ENCODE data around the gene TFDP2.

DNA sequence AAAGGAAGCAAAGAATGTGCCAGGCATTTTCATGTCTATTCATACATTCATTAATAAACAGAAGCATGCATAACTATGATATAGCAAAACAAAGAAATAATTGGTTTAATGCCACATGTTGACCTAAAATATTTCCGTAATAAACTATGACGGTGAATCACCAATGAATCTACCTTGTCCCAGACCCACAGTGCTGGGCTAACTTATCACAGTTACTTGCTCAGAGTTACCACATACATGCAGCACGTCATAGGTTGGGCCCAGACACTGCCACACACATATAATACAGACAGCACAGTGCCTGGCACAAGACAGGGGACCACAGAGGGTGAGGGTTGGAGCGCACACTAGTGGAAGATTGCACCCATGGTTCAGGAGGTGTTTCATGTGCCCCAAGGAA is 186.0 kb downstream of the TFDP2 start:
- TF ChIP-seq, protein P1, sequence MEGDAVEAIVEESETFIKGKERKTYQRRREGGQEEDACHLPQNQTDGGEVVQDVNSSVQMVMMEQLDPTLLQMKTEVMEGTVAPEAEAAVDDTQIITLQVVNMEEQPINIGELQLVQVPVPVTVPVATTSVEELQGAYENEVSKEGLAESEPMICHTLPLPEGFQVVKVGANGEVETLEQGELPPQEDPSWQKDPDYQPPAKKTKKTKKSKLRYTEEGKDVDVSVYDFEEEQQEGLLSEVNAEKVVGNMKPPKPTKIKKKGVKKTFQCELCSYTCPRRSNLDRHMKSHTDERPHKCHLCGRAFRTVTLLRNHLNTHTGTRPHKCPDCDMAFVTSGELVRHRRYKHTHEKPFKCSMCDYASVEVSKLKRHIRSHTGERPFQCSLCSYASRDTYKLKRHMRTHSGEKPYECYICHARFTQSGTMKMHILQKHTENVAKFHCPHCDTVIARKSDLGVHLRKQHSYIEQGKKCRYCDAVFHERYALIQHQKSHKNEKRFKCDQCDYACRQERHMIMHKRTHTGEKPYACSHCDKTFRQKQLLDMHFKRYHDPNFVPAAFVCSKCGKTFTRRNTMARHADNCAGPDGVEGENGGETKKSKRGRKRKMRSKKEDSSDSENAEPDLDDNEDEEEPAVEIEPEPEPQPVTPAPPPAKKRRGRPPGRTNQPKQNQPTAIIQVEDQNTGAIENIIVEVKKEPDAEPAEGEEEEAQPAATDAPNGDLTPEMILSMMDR (IDR thresholded peaks at IDR 0.05): no peak
- TF ChIP-seq POLR2AphosphoS5 (IDR thresholded peaks at IDR 0.05) (no peak), POLR2A (IDR thresholded peaks at IDR 0.05) (no peak)
